H9 (cell line): ENCODE measurements around the gene PLPPR2. TPM values are rescaled to one million over a fixed set of nuclear protein-coding genes. Genes with fewer than 3 reads are reported as not detected.

Experiments
- DNase-seq: peaks from one replicate; pipeline ENCODE4 v3.0.0-alpha.2; 2017
- H2AFZ ChIP-seq: one replicate; pipeline ENCODE4 v1.6.1; 2013; ENCODE audit warnings: mild to moderate bottlenecking, low read length, control low read depth, moderate library complexity
- H2AK5ac ChIP-seq: 2 replicates; pipeline ENCODE4 v1.6.1; 2013; ENCODE audit warnings: low read length, control low read depth, mixed read lengths; ENCODE audit not compliant: insufficient read length
- H2BK120ac ChIP-seq: one replicate; pipeline ENCODE4 v1.6.1; 2013; ENCODE audit warnings: low read depth, mild to moderate bottlenecking, low read length, control low read depth, inconsistent platforms; ENCODE audit not compliant: poor library complexity, severe bottlenecking
- H2BK12ac ChIP-seq: 2 replicates; pipeline ENCODE4 v1.6.1; 2013; ENCODE audit warnings: low read length, control low read depth, mixed read lengths, low read depth; ENCODE audit not compliant: insufficient read length
- H2BK15ac ChIP-seq: 2 replicates; pipeline ENCODE4 v1.6.1; 2013; ENCODE audit warnings: low read depth, low read length, control low read depth
- H2BK20ac ChIP-seq: one replicate; pipeline ENCODE4 v1.6.1; 2013; ENCODE audit warnings: low read depth, mild to moderate bottlenecking, low read length, control low read depth, inconsistent platforms; ENCODE audit not compliant: poor library complexity, severe bottlenecking
- H2BK5ac ChIP-seq: 2 replicates; pipeline ENCODE4 v1.6.1; 2013; ENCODE audit warnings: low read length, control low read depth, mixed read lengths; ENCODE audit not compliant: insufficient read length
- H3K14ac ChIP-seq: 2 replicates; pipeline ENCODE4 v1.6.1; 2013; ENCODE audit warnings: low read length, control low read depth; ENCODE audit not compliant: insufficient read depth
- H3K18ac ChIP-seq: 2 replicates; pipeline ENCODE4 v1.6.1; 2013; ENCODE audit warnings: low read depth, mild to moderate bottlenecking, mixed read lengths, low read length, control low read depth; ENCODE audit not compliant: insufficient read length
- H3K23ac ChIP-seq: 2 replicates; pipeline ENCODE4 v1.6.1; 2013; ENCODE audit warnings: low read length, control low read depth, mixed read lengths, low read depth; ENCODE audit not compliant: insufficient read length
- H3K23me2 ChIP-seq: 2 replicates; pipeline ENCODE4 v1.6.1; 2013; ENCODE audit warnings: low read depth, mild to moderate bottlenecking, mixed read lengths, low read length, control low read depth; ENCODE audit not compliant: insufficient read length, poor library complexity, severe bottlenecking
- H3K27ac ChIP-seq: 2 replicates; pipeline ENCODE4 v1.5.1; 2013; ENCODE audit warnings: low read length, control low read depth, mixed read lengths, low read depth; ENCODE audit not compliant: insufficient read length
- H3K27me3 ChIP-seq: 2 replicates; pipeline ENCODE4 v1.6.1; 2013; ENCODE audit warnings: low read length, control low read depth, inconsistent platforms; ENCODE audit not compliant: insufficient read depth
- H3K4ac ChIP-seq: 2 replicates; pipeline ENCODE4 v1.6.1; 2013; ENCODE audit warnings: low read depth, mild to moderate bottlenecking, control low read depth, inconsistent platforms, low read length, moderate library complexity
- H3K4me1 ChIP-seq: 2 replicates; pipeline ENCODE4 v1.6.1; 2013; ENCODE audit warnings: low read length, control low read depth, inconsistent platforms; ENCODE audit not compliant: insufficient read depth
- H3K4me2 ChIP-seq: 2 replicates; pipeline ENCODE4 v1.6.1; 2013; ENCODE audit warnings: low read length, control low read depth, mixed read lengths; ENCODE audit not compliant: insufficient read length, insufficient read depth
- H3K56ac ChIP-seq: 2 replicates; pipeline ENCODE4 v1.6.1; 2013; ENCODE audit warnings: low read depth, mild to moderate bottlenecking, mixed read lengths, low read length, control low read depth; ENCODE audit not compliant: insufficient read length
- H3K79me1 ChIP-seq: 2 replicates; pipeline ENCODE4 v1.6.1; 2013; ENCODE audit warnings: low read depth, mild to moderate bottlenecking, moderate library complexity, low read length, control low read depth, inconsistent platforms; ENCODE audit not compliant: insufficient read depth, poor library complexity, severe bottlenecking
- H3K79me2 ChIP-seq: 2 replicates; pipeline ENCODE4 v1.6.1; 2013; ENCODE audit warnings: low read length, control low read depth, inconsistent platforms; ENCODE audit not compliant: insufficient read depth
- H3K9ac ChIP-seq: 2 replicates; pipeline ENCODE4 v1.6.1; 2013; ENCODE audit warnings: low read length, control low read depth, mixed read lengths; ENCODE audit not compliant: insufficient read length; ENCODE audit errors: extremely low read depth
- H3K9me3 ChIP-seq: one replicate; pipeline ENCODE4 v1.6.1; 2013; ENCODE audit warnings: low read depth, low read length, inconsistent platforms; ENCODE audit not compliant: control insufficient read depth
- H3T11ph ChIP-seq: one replicate; pipeline ENCODE4 v1.6.1; 2013; ENCODE audit warnings: mild to moderate bottlenecking, low read length, control low read depth, inconsistent platforms
- H4K20me1 ChIP-seq: one replicate; pipeline ENCODE4 v1.6.1; 2013; ENCODE audit not compliant: control insufficient read depth, insufficient read length, insufficient read depth
- H4K5ac ChIP-seq: 2 replicates; pipeline ENCODE4 v1.6.1; 2013; ENCODE audit warnings: low read depth, mild to moderate bottlenecking, mixed read lengths, low read length, control low read depth; ENCODE audit not compliant: insufficient read length
- H4K8ac ChIP-seq: replicated peaks from 2 replicates; pipeline ENCODE4 v1.6.1; 2013; ENCODE audit warnings: low read length, control low read depth, mixed read lengths, low read depth; ENCODE audit not compliant: insufficient read length
- H4K91ac ChIP-seq: 2 replicates; pipeline ENCODE4 v1.6.1; 2013; ENCODE audit warnings: low read depth, mild to moderate bottlenecking, moderate library complexity, mixed read lengths, low read length, control low read depth; ENCODE audit not compliant: insufficient read length
- H3K27ac Mint-ChIP-seq, 3 experiments: 2 replicates in 2 of 3; 3 replicates in 1 of 3; pipeline ENCODE4 v1.8.0; 2020 to 2021; ENCODE audit warnings: mixed read lengths in 3 of 3, mild to moderate bottlenecking in 1 of 3, moderate library complexity in 1 of 3
- H3K27me3 Mint-ChIP-seq: 2 replicates; pipeline ENCODE4 v1.8.0; 2021; ENCODE audit warnings: low read depth, mild to moderate bottlenecking, moderate library complexity, mixed read lengths
- H3K36me3 Mint-ChIP-seq, 3 experiments: 2 replicates in 2 of 3; 3 replicates in 1 of 3; pipeline ENCODE4 v1.8.0; 2020 to 2021; ENCODE audit warnings: low read depth in 3 of 3, mixed read lengths in 3 of 3; ENCODE audit not compliant: insufficient read depth in 1 of 3
- H3K4me1 Mint-ChIP-seq, 2 experiments: 2 replicates each; pipeline ENCODE4 v1.8.0; 2020; ENCODE audit warnings: mixed read lengths in 2 of 2
- H3K4me3 Mint-ChIP-seq, 2 experiments: 2 replicates in 1 of 2; 3 replicates in 1 of 2; pipeline ENCODE4 v1.8.0; 2020 to 2021; ENCODE audit warnings: mild to moderate bottlenecking in 2 of 2, mixed read lengths in 2 of 2, moderate library complexity in 1 of 2
- H3K9me3 Mint-ChIP-seq, 2 experiments: 2 replicates in 1 of 2; 3 replicates in 1 of 2; pipeline ENCODE4 v1.8.0; 2020; ENCODE audit warnings: mild to moderate bottlenecking in 2 of 2, mixed read lengths in 2 of 2, moderate library complexity in 1 of 2
- WGBS: extraction: QIAGEN DNeasy Blood & Tissue Kit; methylation state at CpG from one replicate; pipeline ENCODE4 v1.1.7; 2013; ENCODE audit warnings: missing lambda C conversion rate, low lambda C conversion rate, mixed read lengths; ENCODE audit not compliant: insufficient read length; ENCODE audit errors: extremely low coverage; 5-methylcytosine and 5-hydroxymethylcytosine counted together
- total RNA-seq: library from RNA; stranded (reverse); gene quantifications from 2 replicates; pipeline ENCODE4 v1.2.1, GENCODE V29; 2021
- TF ChIP-seq, protein P1 (sequence below): fragments of 200-600 bp; sonication (generic); conservative IDR thresholded peaks from 3 replicates; pipeline ENCODE4 v1.8.0; 2021; ENCODE audit warnings: antibody characterized with exemption, mild to moderate bottlenecking

PLPPR2 gene
- total RNA-seq, 1 experiment from 2014 or later: 8.0 TPM

DNA sequence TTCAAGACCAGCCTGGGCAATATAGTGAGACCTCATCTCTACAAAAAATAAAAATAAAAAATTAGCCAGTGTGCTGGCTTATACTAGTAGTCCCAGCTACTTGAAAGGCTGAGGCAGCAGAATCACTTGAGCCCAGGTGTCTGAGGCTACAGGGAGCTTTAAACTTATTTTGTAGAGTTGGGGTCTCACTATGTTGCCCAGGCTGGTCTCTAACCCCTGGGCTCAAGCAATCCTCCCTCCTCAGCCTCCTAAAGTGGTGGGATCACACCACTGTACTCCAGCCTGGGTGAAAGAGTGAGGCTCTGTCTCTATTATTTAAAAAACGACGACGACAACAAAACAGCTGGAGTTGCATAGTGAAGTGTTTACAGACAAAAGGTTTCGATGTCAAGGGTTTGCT is 23.7 kb upstream of the PLPPR2 start:
- no peaks in the 10 kb centered on the region for H4K20me1 ChIP-seq
- no peaks in the 10 kb centered on the region for H3K23me2 ChIP-seq
- no peak overlapping the region for H2BK15ac ChIP-seq
- no peak for DNase-seq
- H3K23ac ChIP-seq: no peak overlapping the region
- H3K79me2 ChIP-seq: no peaks in the 10 kb centered on the region
- no peak overlapping the region for H3K14ac ChIP-seq
- H2BK120ac ChIP-seq: no peak overlapping the region
- TF ChIP-seq, protein P1, sequence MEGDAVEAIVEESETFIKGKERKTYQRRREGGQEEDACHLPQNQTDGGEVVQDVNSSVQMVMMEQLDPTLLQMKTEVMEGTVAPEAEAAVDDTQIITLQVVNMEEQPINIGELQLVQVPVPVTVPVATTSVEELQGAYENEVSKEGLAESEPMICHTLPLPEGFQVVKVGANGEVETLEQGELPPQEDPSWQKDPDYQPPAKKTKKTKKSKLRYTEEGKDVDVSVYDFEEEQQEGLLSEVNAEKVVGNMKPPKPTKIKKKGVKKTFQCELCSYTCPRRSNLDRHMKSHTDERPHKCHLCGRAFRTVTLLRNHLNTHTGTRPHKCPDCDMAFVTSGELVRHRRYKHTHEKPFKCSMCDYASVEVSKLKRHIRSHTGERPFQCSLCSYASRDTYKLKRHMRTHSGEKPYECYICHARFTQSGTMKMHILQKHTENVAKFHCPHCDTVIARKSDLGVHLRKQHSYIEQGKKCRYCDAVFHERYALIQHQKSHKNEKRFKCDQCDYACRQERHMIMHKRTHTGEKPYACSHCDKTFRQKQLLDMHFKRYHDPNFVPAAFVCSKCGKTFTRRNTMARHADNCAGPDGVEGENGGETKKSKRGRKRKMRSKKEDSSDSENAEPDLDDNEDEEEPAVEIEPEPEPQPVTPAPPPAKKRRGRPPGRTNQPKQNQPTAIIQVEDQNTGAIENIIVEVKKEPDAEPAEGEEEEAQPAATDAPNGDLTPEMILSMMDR: no peak
- no peak overlapping the region for H2AK5ac ChIP-seq
- Mint-ChIP-seq H3K4me3 (no peak overlapping the region), H3K27ac (no peak overlapping the region), H3K27me3 (no peaks in the 10 kb centered on the region), H3K9me3 (no peaks in the 10 kb centered on the region; a peak in 1 of 5 replicates), H3K36me3 (peaks cover 16 to 51% (median 47%) of the 10 kb centered on the region in 3 experiments), H3K4me1 (no peaks in the 10 kb centered on the region)
- no peak overlapping the region for H2BK5ac ChIP-seq
- no peak overlapping the region for H4K8ac ChIP-seq
- no peak overlapping the region for H3K56ac ChIP-seq
- H3K27me3 ChIP-seq: no peaks in the 10 kb centered on the region
- no peak overlapping the region for H4K5ac ChIP-seq
- H2AFZ ChIP-seq: no peak overlapping the region
- no peak overlapping the region for H2BK20ac ChIP-seq
- H3K9me3 ChIP-seq: no peaks in the 10 kb centered on the region
- H3K9ac ChIP-seq: no peak overlapping the region
- H3K79me1 ChIP-seq: no peaks in the 10 kb centered on the region
- no CpG with 5 or more reads among the region's 4 CpGs for WGBS
- no peaks in the 10 kb centered on the region for H3K4me1 ChIP-seq
- H3K4me2 ChIP-seq: no peak overlapping the region
- no peak overlapping the region for H4K91ac ChIP-seq
- H3K18ac ChIP-seq: no peak overlapping the region
- no peak overlapping the region for H3K27ac ChIP-seq
- H3T11ph ChIP-seq: no peak overlapping the region
- H2BK12ac ChIP-seq: no peak overlapping the region
- no peak overlapping the region for H3K4ac ChIP-seq
